HEK293 (cell line): ENCODE measurements around the gene C6orf118.
A peak's percentile ranks its signal among the peaks of the same experiment; 100 is the strongest.

ENCODE experiments used
- GLI2 ChIP-seq: fragments of 450-650 bp; formaldehyde crosslinking; IDR thresholded peaks from 2 replicates; pipeline ENCODE4; 2017; ENCODE audit warnings: missing biosample characterization, missing genetic modification characterization, low read depth, borderline replicate concordance
- IKZF3 ChIP-seq: fragments of 450-650 bp; IDR thresholded peaks from 2 replicates; pipeline ENCODE4 v1.5.0; 2018; ENCODE audit warnings: missing biosample characterization, mild to moderate bottlenecking, missing genetic modification characterization, moderate library complexity
- KLF1 ChIP-seq: fragments of 450-650 bp; formaldehyde crosslinking; IDR thresholded peaks from 2 replicates; pipeline ENCODE4 v1.5.1; 2016; ENCODE audit warnings: missing biosample characterization, missing genetic modification characterization
- KLF8 ChIP-seq: fragments of 450-650 bp; formaldehyde crosslinking; IDR thresholded peaks from 2 replicates; pipeline ENCODE4 v1.5.1; 2016; ENCODE audit warnings: missing biosample characterization, missing genetic modification characterization
- KLF9 ChIP-seq: fragments of 450-650 bp; formaldehyde crosslinking; IDR thresholded peaks from 2 replicates; pipeline ENCODE4 v1.5.1; 2016; ENCODE audit warnings: missing biosample characterization, missing genetic modification characterization, low read depth
- MEIS1 ChIP-seq: sonication (generic); formaldehyde crosslinking; IDR thresholded peaks from 2 replicates; pipeline ENCODE4 v1.8.1; 2022; ENCODE audit warnings: missing genetic modification reagents, mild to moderate bottlenecking, borderline replicate concordance
- MZF1 ChIP-seq: fragments of 450-650 bp; formaldehyde crosslinking; IDR thresholded peaks from 2 replicates; pipeline ENCODE4 v1.5.1; 2017; ENCODE audit warnings: missing biosample characterization, missing genetic modification characterization, borderline replicate concordance
- OVOL3 ChIP-seq: fragments of 450-650 bp; formaldehyde crosslinking; IDR thresholded peaks from 2 replicates; pipeline ENCODE4 v1.5.1; 2016; ENCODE audit warnings: missing biosample characterization, missing genetic modification characterization
- SP2 ChIP-seq: fragments of 450-650 bp; formaldehyde crosslinking; IDR thresholded peaks from 2 replicates; pipeline ENCODE4 v1.5.1; 2016; ENCODE audit warnings: missing biosample characterization, missing genetic modification characterization
- SP3 ChIP-seq: fragments of 450-650 bp; formaldehyde crosslinking; IDR thresholded peaks from 2 replicates; pipeline ENCODE4 v1.5.1; 2016; ENCODE audit warnings: missing biosample characterization, missing genetic modification characterization
- YY2 ChIP-seq: fragments of 450-650 bp; formaldehyde crosslinking; IDR thresholded peaks from 2 replicates; pipeline ENCODE4 v1.5.1; 2016; ENCODE audit warnings: missing biosample characterization, missing genetic modification characterization
- ZBTB17 ChIP-seq: fragments of 450-650 bp; formaldehyde crosslinking; IDR thresholded peaks from 2 replicates; pipeline ENCODE4 v1.5.1; 2016; ENCODE audit warnings: missing biosample characterization, missing genetic modification characterization
- ZBTB26 ChIP-seq: fragments of 450-650 bp; formaldehyde crosslinking; optimal IDR thresholded peaks from 2 replicates; pipeline ENCODE3; 2016; ENCODE audit warnings: missing biosample characterization, mild to moderate bottlenecking, missing genetic modification characterization
- ZBTB7A ChIP-seq: fragments of 450-650 bp; formaldehyde crosslinking; IDR thresholded peaks from 2 replicates; pipeline ENCODE4 v1.5.1; 2016; ENCODE audit warnings: low read depth, missing biosample characterization, missing genetic modification characterization
- ZFP41 ChIP-seq: fragments of 450-650 bp; formaldehyde crosslinking; IDR thresholded peaks from 2 replicates; pipeline ENCODE4 v1.5.1; 2016; ENCODE audit warnings: missing biosample characterization, missing genetic modification characterization, borderline replicate concordance
- ZIC2 ChIP-seq: fragments of 450-650 bp; formaldehyde crosslinking; IDR thresholded peaks from 2 replicates; pipeline ENCODE4 v1.5.1; 2016; ENCODE audit warnings: missing biosample characterization, missing genetic modification characterization
- ZNF114 ChIP-seq: fragments of 450-650 bp; formaldehyde crosslinking; IDR thresholded peaks from 2 replicates; pipeline ENCODE4 v1.5.0; 2017; ENCODE audit warnings: missing biosample characterization, missing genetic modification characterization
- ZNF214 ChIP-seq: fragments of 450-650 bp; formaldehyde crosslinking; IDR thresholded peaks from 2 replicates; pipeline ENCODE4 v1.5.1; 2017; ENCODE audit warnings: missing biosample characterization, mild to moderate bottlenecking, missing genetic modification characterization, borderline replicate concordance
- ZNF239 ChIP-seq: fragments of 450-650 bp; formaldehyde crosslinking; IDR thresholded peaks from 2 replicates; pipeline ENCODE4 v1.5.1; 2016; ENCODE audit warnings: missing biosample characterization, missing genetic modification characterization
- ZNF248 ChIP-seq: fragments of 450-650 bp; formaldehyde crosslinking; IDR thresholded peaks from 2 replicates; pipeline ENCODE4 v1.5.1; 2017; ENCODE audit warnings: missing biosample characterization, missing genetic modification characterization
- ZNF341 ChIP-seq: fragments of 450-650 bp; formaldehyde crosslinking; IDR thresholded peaks from 2 replicates; pipeline ENCODE4; 2016; ENCODE audit warnings: low read depth, missing biosample characterization, missing genetic modification characterization
- ZNF404 ChIP-seq: fragments of 450-650 bp; formaldehyde crosslinking; IDR thresholded peaks from 2 replicates; pipeline ENCODE4 v1.5.1; 2017; ENCODE audit warnings: missing biosample characterization, missing genetic modification characterization
- ZNF48 ChIP-seq: fragments of 450-650 bp; formaldehyde crosslinking; IDR thresholded peaks from 2 replicates; pipeline ENCODE4 v1.5.1; 2016; ENCODE audit warnings: missing biosample characterization, missing genetic modification characterization
- ZNF514 ChIP-seq: fragments of 450-650 bp; formaldehyde crosslinking; IDR thresholded peaks from 2 replicates; pipeline ENCODE4 v1.5.1; 2016; ENCODE audit warnings: missing biosample characterization, missing genetic modification characterization
- ZNF560 ChIP-seq: fragments of 450-650 bp; formaldehyde crosslinking; IDR thresholded peaks from 2 replicates; pipeline ENCODE4 v1.5.1; 2017; ENCODE audit warnings: missing biosample characterization, missing genetic modification characterization, borderline replicate concordance
- ZNF561 ChIP-seq: fragments of 450-650 bp; IDR thresholded peaks from 2 replicates; pipeline ENCODE4 v1.5.1; 2018; ENCODE audit warnings: missing biosample characterization, missing genetic modification characterization, borderline replicate concordance
- ZNF600 ChIP-seq: fragments of 450-650 bp; formaldehyde crosslinking; IDR thresholded peaks from 2 replicates; pipeline ENCODE4 v1.5.1; 2016; ENCODE audit warnings: missing biosample characterization, missing genetic modification characterization
- ZNF629 ChIP-seq: fragments of 450-650 bp; formaldehyde crosslinking; IDR thresholded peaks from 2 replicates; pipeline ENCODE4 v1.5.1; 2017; ENCODE audit warnings: missing biosample characterization, missing genetic modification characterization
- ZNF660 ChIP-seq: fragments of 450-650 bp; IDR thresholded peaks from 2 replicates; pipeline ENCODE4 v1.5.1; 2018; ENCODE audit warnings: missing biosample characterization, mild to moderate bottlenecking, missing genetic modification characterization
- ZNF670 ChIP-seq: fragments of 450-650 bp; formaldehyde crosslinking; IDR thresholded peaks from 2 replicates; pipeline ENCODE4 v1.5.1; 2016; ENCODE audit warnings: missing biosample characterization, missing genetic modification characterization, low read depth
- ZNF692 ChIP-seq: fragments of 450-650 bp; formaldehyde crosslinking; IDR thresholded peaks from 2 replicates; pipeline ENCODE4 v1.5.1; 2016; ENCODE audit warnings: missing biosample characterization, missing genetic modification characterization
- ZNF76 ChIP-seq: fragments of 450-650 bp; formaldehyde crosslinking; IDR thresholded peaks from 2 replicates; pipeline ENCODE4; 2016; ENCODE audit warnings: low read depth, missing biosample characterization, missing genetic modification characterization, borderline replicate concordance
- ZNF843 ChIP-seq: fragments of 450-650 bp; formaldehyde crosslinking; IDR thresholded peaks from 2 replicates; pipeline ENCODE4 v1.5.1; 2016; ENCODE audit warnings: missing biosample characterization, missing genetic modification characterization
- TF ChIP-seq, protein P1 (sequence below): fragments of 450-650 bp; formaldehyde crosslinking; IDR thresholded peaks from 2 replicates; pipeline ENCODE4 v1.5.1; 2017; ENCODE audit warnings: missing biosample characterization, missing genetic modification characterization
- TF ChIP-seq, protein P2 (sequence below): fragments of 450-650 bp; formaldehyde crosslinking; IDR thresholded peaks from 2 replicates; pipeline ENCODE4 v1.5.1; 2017; ENCODE audit warnings: missing biosample characterization, missing genetic modification characterization

The C6orf118 gene

GRCh38 chr6:165308926-165309731 lies at the start of gene C6orf118 (continued):
- TF ChIP-seq KLF1 (tag by site-specific recombination) (no peak), ZNF600 (peak; percentile 93), IKZF3 (tag by site-specific recombination) (no peak), ZNF561 (peak; percentile 50), ZFP41 (no peak), ZBTB7A (no peak), SP2 (peak; percentile 50), ZNF76 (tag by site-specific recombination) (peak; percentile 27; the same call in 1 of the 2 replicates), ZNF843 (tag by site-specific recombination) (no peak), ZNF48 (tag by site-specific recombination) (no peak), ZNF514 (tag by site-specific recombination) (no peak), ZBTB26 (tag by site-specific recombination) (peak; percentile 74), ZBTB17 (tag by site-specific recombination) (peak; percentile 83; the same call in 1 of the 2 replicates), GLI2 (tag by site-specific recombination) (no peak), YY2 (tag by site-specific recombination) (0 out of 2 replicates have a peak, but pooled peaks have one; percentile 18), SP3 (tag by site-specific recombination) (peak; percentile 55), OVOL3 (no peak), ZNF692 (tag by site-specific recombination) (peak; percentile 49; the same call in 1 of the 2 replicates), MZF1 (tag by site-specific recombination) (no peak), ZNF560 (tag by site-specific recombination) (no peak), ZNF660 (no peak), ZNF341 (tag by site-specific recombination) (peak; percentile 76), ZNF670 (tag by site-specific recombination) (no peak), MEIS1 (CRISPR knock-in tag) (no peak), KLF8 (tag by site-specific recombination) (0 out of 2 replicates have a peak, but pooled peaks have one; percentile 16), ZIC2 (tag by site-specific recombination) (peak; percentile 38; the same call in 1 of the 2 replicates), ZNF404 (tag by site-specific recombination) (no peak), ZNF629 (tag by site-specific recombination) (no peak), ZNF214 (tag by site-specific recombination) (no peak), ZNF114 (tag by site-specific recombination) (no peak), KLF9 (tag by site-specific recombination) (peak; percentile 74), ZNF239 (tag by site-specific recombination) (no peak), ZNF248 (no peak)
- TF ChIP-seq, protein P1, sequence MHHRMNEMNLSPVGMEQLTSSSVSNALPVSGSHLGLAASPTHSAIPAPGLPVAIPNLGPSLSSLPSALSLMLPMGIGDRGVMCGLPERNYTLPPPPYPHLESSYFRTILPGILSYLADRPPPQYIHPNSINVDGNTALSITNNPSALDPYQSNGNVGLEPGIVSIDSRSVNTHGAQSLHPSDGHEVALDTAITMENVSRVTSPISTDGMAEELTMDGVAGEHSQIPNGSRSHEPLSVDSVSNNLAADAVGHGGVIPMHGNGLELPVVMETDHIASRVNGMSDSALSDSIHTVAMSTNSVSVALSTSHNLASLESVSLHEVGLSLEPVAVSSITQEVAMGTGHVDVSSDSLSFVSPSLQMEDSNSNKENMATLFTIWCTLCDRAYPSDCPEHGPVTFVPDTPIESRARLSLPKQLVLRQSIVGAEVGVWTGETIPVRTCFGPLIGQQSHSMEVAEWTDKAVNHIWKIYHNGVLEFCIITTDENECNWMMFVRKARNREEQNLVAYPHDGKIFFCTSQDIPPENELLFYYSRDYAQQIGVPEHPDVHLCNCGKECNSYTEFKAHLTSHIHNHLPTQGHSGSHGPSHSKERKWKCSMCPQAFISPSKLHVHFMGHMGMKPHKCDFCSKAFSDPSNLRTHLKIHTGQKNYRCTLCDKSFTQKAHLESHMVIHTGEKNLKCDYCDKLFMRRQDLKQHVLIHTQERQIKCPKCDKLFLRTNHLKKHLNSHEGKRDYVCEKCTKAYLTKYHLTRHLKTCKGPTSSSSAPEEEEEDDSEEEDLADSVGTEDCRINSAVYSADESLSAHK: no peak
- TF ChIP-seq, protein P2, sequence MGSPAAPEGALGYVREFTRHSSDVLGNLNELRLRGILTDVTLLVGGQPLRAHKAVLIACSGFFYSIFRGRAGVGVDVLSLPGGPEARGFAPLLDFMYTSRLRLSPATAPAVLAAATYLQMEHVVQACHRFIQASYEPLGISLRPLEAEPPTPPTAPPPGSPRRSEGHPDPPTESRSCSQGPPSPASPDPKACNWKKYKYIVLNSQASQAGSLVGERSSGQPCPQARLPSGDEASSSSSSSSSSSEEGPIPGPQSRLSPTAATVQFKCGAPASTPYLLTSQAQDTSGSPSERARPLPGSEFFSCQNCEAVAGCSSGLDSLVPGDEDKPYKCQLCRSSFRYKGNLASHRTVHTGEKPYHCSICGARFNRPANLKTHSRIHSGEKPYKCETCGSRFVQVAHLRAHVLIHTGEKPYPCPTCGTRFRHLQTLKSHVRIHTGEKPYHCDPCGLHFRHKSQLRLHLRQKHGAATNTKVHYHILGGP (tag by site-specific recombination): no peak
